ENCODE results near the gene PPIE. TPM values are rescaled to one million over a fixed set of nuclear protein-coding genes. Genes with fewer than 3 reads are reported as not detected.
A peak's percentile ranks its signal among the peaks of the same experiment; 100 is the strongest.
"Not testable (repeated sequence)": the region's sequence is repeated elsewhere in the genome, so short reads cannot be mapped to it uniquely, and the experiment has no call there.

PPIE gene
- total RNA-seq, 2 donors from 2014 or later = 29.0 to 45.9 TPM

DNA sequence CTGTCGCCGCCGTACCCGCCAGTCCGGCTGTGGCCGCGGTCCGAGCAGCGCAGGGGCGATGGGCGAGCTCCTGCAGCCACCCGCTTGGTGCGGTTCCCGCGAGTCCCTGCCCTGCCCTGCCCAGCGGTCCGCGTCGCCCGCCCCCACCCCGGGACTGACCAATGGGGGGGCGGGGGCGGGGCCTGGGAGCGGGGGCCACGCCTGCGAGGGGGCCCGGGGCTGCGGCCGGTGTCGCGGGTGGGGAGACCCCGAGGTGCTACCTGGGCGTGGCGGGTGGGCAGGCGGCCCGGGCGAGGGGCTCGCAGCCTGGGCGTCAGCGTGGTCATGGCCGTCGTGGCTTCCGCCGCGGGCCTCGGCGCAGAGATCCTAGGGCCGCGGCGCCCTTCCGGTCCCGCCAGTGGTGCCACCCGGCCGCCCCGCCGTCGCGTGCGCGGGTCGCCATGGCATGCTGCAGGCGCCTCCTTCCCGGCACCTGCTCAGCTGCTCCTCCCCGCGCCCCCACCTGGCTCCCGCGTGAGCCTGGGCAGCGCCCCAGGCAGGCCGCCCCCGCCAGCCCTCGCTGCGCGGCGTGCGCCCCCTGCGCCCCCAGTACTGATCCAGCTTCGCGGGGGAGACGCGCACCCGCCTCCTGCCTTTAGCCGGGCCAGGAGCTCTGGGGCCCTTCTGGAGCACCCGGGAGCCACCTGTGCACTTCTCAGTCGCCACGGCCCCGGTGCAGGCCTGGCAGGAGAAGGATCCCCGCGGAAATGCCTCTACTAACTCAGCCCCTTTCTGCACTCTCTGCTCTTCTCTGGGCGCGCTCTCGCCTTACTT, 50.3 kb downstream of the PPIE start, which contains the start of gene BMP8B:
TSS of gene BMP8B (minus strand) at position 108 of the 813 bp plus-strand sequence. CDS start 380 bp downstream, outside the sequence.
- intact Hi-C loops (cut with DNase I) = no loop called here
- DNase-seq (ENCODE audit: low spot score) = peak; percentile 90

DNA sequence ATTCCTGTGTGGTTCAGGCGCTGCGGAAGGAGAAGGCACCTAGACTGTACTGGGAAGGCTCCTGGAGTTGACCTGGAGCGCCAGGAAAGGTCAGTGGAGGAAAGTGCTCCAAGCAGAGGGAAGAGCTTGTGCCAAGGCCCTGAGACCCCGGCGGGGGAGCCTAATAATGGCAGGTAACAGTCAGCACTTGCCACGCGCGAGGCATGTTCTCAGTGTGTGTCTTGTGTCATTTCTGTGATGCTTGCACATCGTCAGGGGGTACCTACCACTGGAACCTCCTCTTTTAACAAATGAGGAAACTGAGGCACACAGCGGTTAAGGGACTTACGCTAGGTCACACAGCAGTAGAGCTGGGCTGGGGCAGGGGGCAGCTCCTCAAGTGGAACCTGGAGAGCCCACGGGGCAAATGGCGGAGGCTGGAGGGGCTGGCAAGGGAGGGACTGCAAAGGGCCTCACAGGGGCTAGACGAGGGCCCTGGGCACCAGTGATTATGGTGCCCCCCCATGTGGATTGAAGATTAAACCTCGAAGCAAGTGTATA, 51.0 kb downstream of the PPIE start:
- intact Hi-C loops (cut with DNase I) = no loop called here
- DNase-seq (ENCODE audit: low spot score) = peak; percentile 78

- intact Hi-C loops (cut with DNase I) = no loop called here
- no peak for DNase-seq (ENCODE audit: low spot score)
These were observed 53.2 kb downstream of the PPIE start for GRCh38 chr1:39791838-39792237.

- DNase-seq (ENCODE audit: low spot score) = peak; percentile 50
- intact Hi-C loops (cut with DNase I) = no loop called here
These were observed 57.0 kb downstream of the PPIE start for GRCh38 chr1:39795651-39796050.

GRCh38 chr1:39798859-39799769, 60.4 kb downstream of the PPIE start:
- peak; percentile 93 for DNase-seq (ENCODE audit: low spot score)
- intact Hi-C loops (cut with DNase I) = not testable (repeated sequence)

- DNase-seq (ENCODE audit: low spot score) = peak; percentile 94
- intact Hi-C loops (cut with DNase I) = no loop called here
These were observed 61.2 kb downstream of the PPIE start for GRCh38 chr1:39799770-39800470.

DNA sequence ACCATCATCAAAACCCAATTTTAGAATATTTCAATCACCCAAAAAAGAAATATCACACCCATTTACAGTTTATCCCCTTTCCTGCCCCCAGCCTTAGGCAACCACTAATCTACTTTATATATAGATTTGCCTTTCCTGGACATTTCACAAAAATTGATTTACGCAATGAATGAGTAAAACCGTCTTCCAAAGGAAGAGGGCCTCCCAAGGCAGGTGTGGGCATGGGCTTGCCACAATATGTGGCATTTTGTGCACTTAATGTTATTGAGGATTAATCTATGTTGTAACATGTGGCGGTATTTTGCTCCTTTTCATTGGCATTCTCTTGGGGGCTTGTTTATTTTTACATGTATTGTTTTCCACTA, 61.8 kb downstream of the PPIE start:
- peak; percentile 13 for DNase-seq (ENCODE audit: low spot score)

GRCh38 chr1:39802496-39803260, 64.0 kb downstream of the PPIE start:
- intact Hi-C loops (cut with DNase I) = no loop called here
- DNase-seq (ENCODE audit: low spot score) = peak; percentile 70

More for the DNA sequence above, 61.8 kb downstream of the PPIE start:
- intact Hi-C loops (cut with DNase I) = no loop called here

GRCh38 chr1:39805385-39805784, 66.7 kb downstream of the PPIE start:
- DNase-seq (ENCODE audit: low spot score) = no peak
- intact Hi-C loops (cut with DNase I) = no loop called here

- intact Hi-C loops (cut with DNase I) = no loop called here
- no peak for DNase-seq (ENCODE audit: low spot score)
These were observed 70.3 kb downstream of the PPIE start for GRCh38 chr1:39808784-39809517.

- DNase-seq (ENCODE audit: low spot score) = peak; percentile 16
- intact Hi-C loops (cut with DNase I) = loop anchor here in 1 of 2 donors (10.0 kb wide), 1 partner anchor 92 kb away; the partner anchor contains the start of gene MYCL
These were observed 74.2 kb downstream of the PPIE start for GRCh38 chr1:39812913-39813312.

Other genes starting within 250 kb of the PPIE start
- gene BMP8A, start 247.2 kb upstream of the PPIE start, total RNA-seq = under 1 TPM; 0.65 to 0.90 TPM
- gene PABPC4, start 162.1 kb upstream of the PPIE start, total RNA-seq = 100 to 1,000 TPM; 156 to 198 TPM
- gene HEYL, start 99.2 kb upstream of the PPIE start, total RNA-seq = 10 to 100 TPM; 25.2 to 47.1 TPM
- 1 to 10 TPM in 1 of 2 donors, under 1 TPM in 1; 0.71 to 1.1 TPM for gene NT5C1A, start 66.8 kb upstream of the PPIE start, total RNA-seq
- gene HPCAL4, start 47.4 kb upstream of the PPIE start, total RNA-seq = under 1 TPM in 1 of 2 donors, not detected in 1; 0.09 TPM
- 1 to 10 TPM; 1.2 to 2.0 TPM for gene OXCT2, start 32.5 kb downstream of the PPIE start, total RNA-seq
- gene BMP8B, start 50.0 kb downstream of the PPIE start, total RNA-seq = under 1 TPM; 0.24 to 0.69 TPM
- gene TRIT1, start 144.6 kb downstream of the PPIE start, total RNA-seq = 10 to 100 TPM; 15.1 to 15.8 TPM
- gene MYCL, start 163.0 kb downstream of the PPIE start, total RNA-seq = under 1 TPM; 0.14 to 0.51 TPM
- gene MFSD2A, start 216.3 kb downstream of the PPIE start, total RNA-seq = 1 to 10 TPM in 1 of 2 donors, under 1 TPM in 1; 0.69 to 1.4 TPM